LNCaP clone FGC (cell line): Measurements from ENCODE around the gene PRORP.
"Not testable (repeated sequence)": the region's sequence is repeated elsewhere in the genome, so short reads cannot be mapped to it uniquely, and the experiment has no call there.

Experiments used
- DNase-seq: peaks from one replicate; pipeline ENCODE4 v3.0.0-alpha.2; 2011; ENCODE audit warnings: low read depth
- H3K4me3 ChIP-seq: 2 replicates; pipeline ENCODE4 v1.5.1; 2011; ENCODE audit warnings: mild to moderate bottlenecking, low read depth, low read length, control low read depth
- CTCF ChIP-seq: IDR thresholded peaks from 2 replicates; pipeline ENCODE4 v1.5.1; 2012; ENCODE audit warnings: mild to moderate bottlenecking; ENCODE audit not compliant: control insufficient read depth, insufficient read depth; ENCODE audit errors: extremely low read depth

The PRORP gene

GRCh38 chr14:35138585-35138984 lies 16.2 kb downstream of the PRORP start:
- no peak overlapping the region for H3K4me3 ChIP-seq
- no peak for TF ChIP-seq CTCF
- DNase-seq, result no peak

- no peak overlapping the region for H3K4me3 ChIP-seq
- TF ChIP-seq CTCF, result no peak
- no peak for DNase-seq
Measured at GRCh38 chr14:35140718-35141581, 18.6 kb downstream of the PRORP start.

- H3K4me3 ChIP-seq, result no peak overlapping the region
- DNase-seq, result no peak
- no peak for TF ChIP-seq CTCF
Measured at GRCh38 chr14:35144029-35144428, 21.7 kb downstream of the PRORP start.

GRCh38 chr14:35146711-35147149 lies 24.4 kb downstream of the PRORP start:
- no peak for DNase-seq
- no peak for TF ChIP-seq CTCF
- no peak overlapping the region for H3K4me3 ChIP-seq

- DNase-seq, result no peak
- no peak overlapping the region for H3K4me3 ChIP-seq
- TF ChIP-seq CTCF, result no peak
Measured at GRCh38 chr14:35147186-35147585, 24.8 kb downstream of the PRORP start.

- no peak overlapping the region for H3K4me3 ChIP-seq
- TF ChIP-seq CTCF, result no peak
- DNase-seq, result no peak
Measured at GRCh38 chr14:35147711-35148110, 25.4 kb downstream of the PRORP start.

- no peak for TF ChIP-seq CTCF
- no peak overlapping the region for H3K4me3 ChIP-seq
- no peak for DNase-seq
Measured at GRCh38 chr14:35149239-35149638, 26.9 kb downstream of the PRORP start.

GRCh38 chr14:35152531-35152930 lies 30.2 kb downstream of the PRORP start:
- DNase-seq, H3K4me3 ChIP-seq: not testable (repeated sequence)
